ENCODE data around the gene NEDD1. TPM values are rescaled to one million over a fixed set of nuclear protein-coding genes. Genes with fewer than 3 reads are reported as not detected.

The NEDD1 gene
- total RNA-seq, 1 experiment from 2014 or later = 30.3 TPM

GRCh38 chr12:96986883-96987523, 79.9 kb downstream of the NEDD1 start:
- ATAC-seq = no peak
- in situ Hi-C loops (cut with HindIII; ENCODE audit: low pct_unique_long_range_greater_than_20kb, low sequenced_read_pairs) = no loop called here

GRCh38 chr12:96988919-96989318, 81.9 kb downstream of the NEDD1 start:
- no TSS peak for BruUV-seq (replicated peaks)
- Histone ChIP-seq H3K36me3 (ENCODE audit: control insufficient read depth, insufficient read depth, low read length) (no peaks in the 10 kb centered on the region), H3K4me3 (ENCODE audit: low read depth in 2 of 2, low read length in 2 of 2) (no peak overlapping the region), H3K27ac (ENCODE audit: low read length) (no peak overlapping the region), H3K27me3 (ENCODE audit: control insufficient read depth, insufficient read depth, low read length) (peaks cover 14% of the 10 kb centered on the region), H3K4me1 (ENCODE audit: control insufficient read depth, insufficient read depth, low read length) (peaks cover 6% of the 10 kb centered on the region; the same call in 1 of the 2 replicates), H3K9me3 (ENCODE audit: control insufficient read depth, insufficient read depth, low read depth, low read length) (no peaks in the 10 kb centered on the region)
- ChIA-PET POLR2A (no interaction called here), CTCF (no interaction called here)
- TF ChIP-seq TCF7L2 (IDR thresholded peaks at IDR 0.05; ENCODE audit: low read depth, low read length) (no peak), CTCF (IDR thresholded peaks at IDR 0.05) (no peak), SIN3A (IDR thresholded peaks at IDR 0.05; ENCODE audit: borderline replicate concordance, insufficient read depth, low read depth, low read length) (no peak)
- intact Hi-C loops (cut with micrococcal nuclease; ENCODE audit: unreplicated experiment) = loop anchor here (5.0 kb wide), 2 partner anchors 1383 to 1408 kb away; no protein-coding TSS in a partner anchor
- DNase-seq (ENCODE audit: low read depth, low spot score) (no peak), ATAC-seq (no peak)
- in situ Hi-C loops (cut with HindIII; ENCODE audit: low pct_unique_long_range_greater_than_20kb, low sequenced_read_pairs) = no loop called here

More at GRCh38 chr12:96986883-96987523, 79.9 kb downstream of the NEDD1 start:
- Histone ChIP-seq H3K4me3 (ENCODE audit: low read depth in 2 of 2, low read length in 2 of 2) (no peak overlapping the region), H3K9me3 (ENCODE audit: control insufficient read depth, insufficient read depth, low read depth, low read length) (no peaks in the 10 kb centered on the region), H3K27ac (ENCODE audit: low read length) (no peak overlapping the region), H3K4me1 (ENCODE audit: control insufficient read depth, insufficient read depth, low read length) (peaks cover 6% of the 10 kb centered on the region; the same call in 1 of the 2 replicates), H3K36me3 (ENCODE audit: control insufficient read depth, insufficient read depth, low read length) (no peaks in the 10 kb centered on the region), H3K27me3 (ENCODE audit: control insufficient read depth, insufficient read depth, low read length) (peaks cover 12% of the 10 kb centered on the region)
- DNase-seq (ENCODE audit: low read depth, low spot score) = no peak
- CTCF ChIA-PET = interaction anchor here (0.6 kb wide), 2 partner anchors 401 to 431 kb away, joined by 5 read pairs; no protein-coding TSS in a partner anchor
- TF ChIP-seq CTCF (IDR thresholded peaks at IDR 0.05) (peak; percentile 65; the same call in 1 of the 2 replicates), TCF7L2 (IDR thresholded peaks at IDR 0.05; ENCODE audit: low read depth, low read length) (no peak)
- no TSS peak for BruUV-seq (replicated peaks)
- POLR2A ChIA-PET = no interaction called here
- intact Hi-C loops (cut with micrococcal nuclease; ENCODE audit: unreplicated experiment) = loop anchor here (2.0 to 5.0 kb wide), 3 partner anchors 322 to 1410 kb away; no protein-coding TSS in a partner anchor

GRCh38 chr12:96989916-96990315, 82.9 kb downstream of the NEDD1 start:
- Histone ChIP-seq H3K27me3 (ENCODE audit: control insufficient read depth, insufficient read depth, low read length) (peaks cover 15% of the 10 kb centered on the region), H3K36me3 (ENCODE audit: control insufficient read depth, insufficient read depth, low read length) (no peaks in the 10 kb centered on the region), H3K4me1 (ENCODE audit: control insufficient read depth, insufficient read depth, low read length) (peaks cover 6% of the 10 kb centered on the region; the same call in 1 of the 2 replicates), H3K9me3 (ENCODE audit: control insufficient read depth, insufficient read depth, low read depth, low read length) (no peaks in the 10 kb centered on the region), H3K27ac (ENCODE audit: low read length) (no peak overlapping the region), H3K4me3 (ENCODE audit: low read depth in 2 of 2, low read length in 2 of 2) (no peak overlapping the region)
- ChIA-PET CTCF (no interaction called here), POLR2A (no interaction called here)
- in situ Hi-C loops (cut with HindIII; ENCODE audit: low pct_unique_long_range_greater_than_20kb, low sequenced_read_pairs) = no loop called here
- TF ChIP-seq CTCF (IDR thresholded peaks at IDR 0.05) = peak; percentile 65
- no peak for TF ChIP-seq SIN3A (IDR thresholded peaks at IDR 0.05; ENCODE audit: borderline replicate concordance, insufficient read depth, low read depth, low read length)
- no TSS peak for BruUV-seq (replicated peaks)
- no peak for ATAC-seq
- DNase-seq (ENCODE audit: low read depth, low spot score) = no peak
- intact Hi-C loops (cut with micrococcal nuclease; ENCODE audit: unreplicated experiment) = loop anchor here (5.0 to 10.0 kb wide), 4 partner anchors 415 to 1407 kb away; no protein-coding TSS in a partner anchor
